IMR-90 (cell line): ENCODE measurements around the gene NDUFAF5. TPM values are rescaled to one million over a fixed set of nuclear protein-coding genes. Genes with fewer than 3 reads are reported as not detected.

Experiments used
- ATAC-seq: fragments of 200-7000 bp; cut with Tn5 transposase; 2 replicates; pipeline ENCODE4 v1.9.1; 2020; ENCODE audit warnings: low read depth, mild to moderate bottlenecking, moderate library complexity
- BruUV-seq: library from RNA; stranded (reverse); fragments of 400-500 nt; replicated peaks from 2 replicates; lab custom pipeline; 2021; lab: Mats Ljungman, UMichigan
- CTCF ChIA-PET: fragments of 300-600 bp; formaldehyde crosslinking; extraction: SDS; loops from one replicate; lab custom pipeline; 2021; ENCODE audit warnings: antibody characterized with exemption; lab: Yijun Ruan, JAX
- POLR2A ChIA-PET: fragments of 300-600 bp; sonication (Branson Sonifier 250); formaldehyde crosslinking; loops from one replicate; lab custom pipeline; 2022; ENCODE audit warnings: antibody characterized with exemption; ENCODE audit not compliant: unreplicated experiment; lab: Charles Lee
- DNase-seq: peaks from one replicate; pipeline ENCODE4 v3.0.0; 2013
- H2AFZ ChIP-seq: replicated peaks from 2 replicates; pipeline ENCODE3; 2013; ENCODE audit warnings: low read length, mild to moderate bottlenecking; ENCODE audit not compliant: poor library complexity
- H2AK5ac ChIP-seq: 2 replicates; pipeline ENCODE4 v1.6.1; 2013; ENCODE audit warnings: low read depth, low read length, inconsistent platforms
- H2AK9ac ChIP-seq: replicated peaks from 2 replicates; pipeline ENCODE3; 2013; ENCODE audit warnings: mild to moderate bottlenecking, low read depth, low read length, moderate library complexity; ENCODE audit not compliant: poor library complexity
- H2BK120ac ChIP-seq: 2 replicates; pipeline ENCODE4 v1.6.1; 2013; ENCODE audit warnings: low read depth, low read length, inconsistent platforms
- H2BK15ac ChIP-seq: 3 replicates; pipeline ENCODE4 v1.6.1; 2013; ENCODE audit warnings: low read depth, low read length, inconsistent platforms
- H2BK20ac ChIP-seq: 2 replicates; pipeline ENCODE4 v1.6.1; 2013; ENCODE audit warnings: low read depth, mild to moderate bottlenecking, inconsistent platforms, low read length, moderate library complexity
- H2BK5ac ChIP-seq: 2 replicates; pipeline ENCODE4 v1.6.1; 2013; ENCODE audit warnings: mild to moderate bottlenecking, low read depth, low read length, inconsistent platforms; ENCODE audit not compliant: poor library complexity, severe bottlenecking
- H3K14ac ChIP-seq: replicated peaks from 2 replicates; pipeline ENCODE4 v1.6.1; 2013; ENCODE audit warnings: low read depth, low read length, inconsistent platforms
- H3K18ac ChIP-seq: 2 replicates; pipeline ENCODE4 v1.6.1; 2013; ENCODE audit warnings: low read depth, low read length, control low read depth
- H3K23ac ChIP-seq: 2 replicates; pipeline ENCODE4 v1.6.1; 2013; ENCODE audit warnings: low read depth, low read length, inconsistent platforms
- H3K27ac ChIP-seq: 2 replicates; pipeline ENCODE4 v1.5.1; 2013; ENCODE audit warnings: mild to moderate bottlenecking, control low read depth, low read length; ENCODE audit not compliant: insufficient read depth
- H3K27me3 ChIP-seq: 2 replicates; pipeline ENCODE4 v1.6.1; 2013; ENCODE audit warnings: low read length; ENCODE audit not compliant: control insufficient read depth, insufficient read depth
- H3K36me3 ChIP-seq: 2 replicates; pipeline ENCODE4 v1.6.1; 2013; ENCODE audit warnings: low read length, mixed read lengths; ENCODE audit not compliant: control insufficient read depth, insufficient read depth
- H3K4ac ChIP-seq: 2 replicates; pipeline ENCODE4 v1.6.1; 2013; ENCODE audit warnings: low read depth, low read length, inconsistent platforms
- H3K4me1 ChIP-seq: 2 replicates; pipeline ENCODE4 v1.6.1; 2013; ENCODE audit warnings: low read length, mixed read lengths; ENCODE audit not compliant: control insufficient read depth, insufficient read depth
- H3K4me2 ChIP-seq: 2 replicates; pipeline ENCODE4 v1.6.1; 2013; ENCODE audit warnings: low read depth, mild to moderate bottlenecking, control low read depth, low read length, moderate library complexity
- H3K4me3 ChIP-seq: 2 replicates; pipeline ENCODE4 v1.5.1; 2013; ENCODE audit warnings: low read depth, mild to moderate bottlenecking, control low read depth, low read length, moderate library complexity; ENCODE audit not compliant: insufficient read depth
- H3K56ac ChIP-seq: 2 replicates; pipeline ENCODE4 v1.6.1; 2013; ENCODE audit warnings: low read length, inconsistent platforms; ENCODE audit not compliant: insufficient read depth; ENCODE audit errors: extremely low read depth
- H3K79me1 ChIP-seq, 2 experiments: 2 replicates each; pipeline ENCODE4 v1.6.1; 2013; ENCODE audit warnings: low read length in 2 of 2, inconsistent platforms in 1 of 2, low read depth in 1 of 2
- H3K9ac ChIP-seq: 2 replicates; pipeline ENCODE4 v1.6.1; 2013; ENCODE audit warnings: low read depth, low read length, control low read depth
- H3K9me1 ChIP-seq: 2 replicates; pipeline ENCODE4 v1.6.1; 2013; ENCODE audit warnings: low read length, inconsistent platforms; ENCODE audit not compliant: insufficient read depth
- H3K9me3 ChIP-seq: 2 replicates; pipeline ENCODE4 v1.6.1; 2013; ENCODE audit warnings: low read length; ENCODE audit not compliant: control insufficient read depth, insufficient read depth
- H4K20me1 ChIP-seq: 2 replicates; pipeline ENCODE4 v1.6.1; 2013; ENCODE audit warnings: low read length, inconsistent platforms; ENCODE audit not compliant: insufficient read depth
- H4K5ac ChIP-seq: 2 replicates; pipeline ENCODE4 v1.6.1; 2013; ENCODE audit warnings: mild to moderate bottlenecking, low read depth, low read length, control low read depth
- H4K8ac ChIP-seq, 2 experiments: 2 replicates each; pipeline ENCODE4 v1.6.1; 2013; ENCODE audit warnings: low read depth in 2 of 2, low read length in 2 of 2, control low read depth in 1 of 2, inconsistent platforms in 1 of 2
- H4K91ac ChIP-seq: 2 replicates; pipeline ENCODE4 v1.6.1; 2013; ENCODE audit warnings: low read depth, low read length, inconsistent platforms; ENCODE audit not compliant: insufficient read depth
- BHLHE40 ChIP-seq: fragments of 150-350 bp; IDR thresholded peaks from 2 replicates; pipeline ENCODE4 v1.6.1; 2016; ENCODE audit warnings: mild to moderate bottlenecking, low read depth, low read length
- CEBPB ChIP-seq: IDR thresholded peaks from 2 replicates; pipeline ENCODE4 v1.6.1; 2012; ENCODE audit warnings: low read depth, low read length, improper control_type of control experiment
- CHD1 ChIP-seq: IDR thresholded peaks from 2 replicates; pipeline ENCODE4 v1.6.1; 2012; ENCODE audit warnings: low read depth, low read length, improper control_type of control experiment
- CTCF ChIP-seq: conservative IDR thresholded peaks from 2 replicates; pipeline ENCODE4 v1.5.1; 2012; ENCODE audit warnings: mild to moderate bottlenecking, low read depth, low read length, improper control_type of control experiment
- ELK1 ChIP-seq: fragments of 150-350 bp; IDR thresholded peaks from 2 replicates; pipeline ENCODE4 v1.6.1; 2016; ENCODE audit warnings: low read depth, mild to moderate bottlenecking, low read length, moderate library complexity, borderline replicate concordance
- FOS ChIP-seq: fragments of 150-350 bp; IDR thresholded peaks from 2 replicates; pipeline ENCODE4 v1.6.1; 2016; ENCODE audit warnings: low read depth, low read length
- MAFK ChIP-seq: IDR thresholded peaks from 2 replicates; pipeline ENCODE4 v1.6.1; 2012; ENCODE audit warnings: low read depth, low read length, improper control_type of control experiment
- MAZ ChIP-seq: IDR thresholded peaks from 2 replicates; pipeline ENCODE4 v1.6.1; 2012; ENCODE audit warnings: low read depth, mild to moderate bottlenecking, low read length, improper control_type of control experiment, moderate library complexity, borderline replicate concordance
- MXI1 ChIP-seq: IDR thresholded peaks from 2 replicates; pipeline ENCODE4 v1.6.1; 2012; ENCODE audit warnings: low read depth, mild to moderate bottlenecking, low read length, moderate library complexity, borderline replicate concordance
- NFE2L2 ChIP-seq: fragments of 150-350 bp; IDR thresholded peaks from 2 replicates; pipeline ENCODE4 v1.6.1; 2016; ENCODE audit warnings: low read depth, mild to moderate bottlenecking, low read length
- POLR2A ChIP-seq: IDR thresholded peaks from 2 replicates; pipeline ENCODE4 v1.6.1; 2012; ENCODE audit warnings: mild to moderate bottlenecking, low read depth, low read length
- RAD21 ChIP-seq: IDR thresholded peaks from 2 replicates; pipeline ENCODE4 v1.6.1; 2012; ENCODE audit warnings: low read length, improper control_type of control experiment
- RCOR1 ChIP-seq: IDR thresholded peaks from 2 replicates; pipeline ENCODE4 v1.6.1; 2012; ENCODE audit warnings: mild to moderate bottlenecking, low read length, improper control_type of control experiment; ENCODE audit not compliant: insufficient replicate concordance
- RFX5 ChIP-seq: IDR thresholded peaks from 2 replicates; pipeline ENCODE4 v1.8.0; 2012; ENCODE audit warnings: low read depth, mild to moderate bottlenecking, low read length, moderate library complexity
- SMC3 ChIP-seq: fragments of 150-350 bp; IDR thresholded peaks from 2 replicates; pipeline ENCODE4 v1.6.1; 2016; ENCODE audit warnings: low read depth, mild to moderate bottlenecking, antibody characterized with exemption, low read length, moderate library complexity
- USF2 ChIP-seq: fragments of 150-350 bp; IDR thresholded peaks from 2 replicates; pipeline ENCODE4 v1.6.1; 2017; ENCODE audit warnings: mild to moderate bottlenecking, antibody characterized with exemption, low read length, low read depth
- WGBS, 2 experiments: methylation state at CpG; one replicate each; pipeline versions ENCODE4 v1.1.5 to v1.1.7; 2013; ENCODE audit warnings: missing lambda C conversion rate in 2 of 2; ENCODE audit not compliant: insufficient read length in 1 of 2; ENCODE audit errors: extremely low coverage in 2 of 2; 5-methylcytosine and 5-hydroxymethylcytosine counted together
- dilution Hi-C: fragments of 300-500 bp; cut with HindIII; formaldehyde crosslinking; loops from one replicate; pipeline ENCODE4 v1.14.3; 2018; ENCODE audit warnings: low sequenced_read_pairs; ENCODE audit not compliant: unreplicated experiment
- in situ Hi-C: fragments of 300-500 bp; cut with MboI; formaldehyde crosslinking; loops from 3 replicates; pipeline ENCODE4 v1.14.3; 2019; ENCODE audit warnings: low sequenced_read_pairs, inconsistent platforms, mixed read lengths
- intact Hi-C: fragments of 100-400 bp; cut with micrococcal nuclease; formaldehyde crosslinking; loops from 2 replicates; pipeline ENCODE4 v1.10.0; 2022
- polyA plus RNA-seq, 3 experiments: library from polyadenylated mRNA; depleted of rRNA; stranded (reverse); fragments of >200 nt; gene quantifications; 2 replicates each; pipeline ENCODE4 v1.2.3, GENCODE V29; 2012; ENCODE audit warnings: low replicate concordance in 1 of 3
- total RNA-seq: library from RNA; depleted of rRNA; stranded (reverse); fragments of >200 nt; gene quantifications from 2 replicates; pipeline ENCODE4 v1.2.3, GENCODE V29; 2012

NDUFAF5 gene
- total and polyA plus RNA-seq, 2 of the 4 experiments (the other 2 are of a cell fraction), result 6.8 to 12.3 TPM

- intact Hi-C loops (no loop called here), dilution Hi-C loops (no loop called here), in situ Hi-C loops (no loop called here)
- Histone ChIP-seq H3K4ac (no peak overlapping the region), H3K27me3 (no peaks in the 10 kb centered on the region), H2AK5ac (no peak overlapping the region), H2AK9ac (no peak overlapping the region), H3K56ac (no peak overlapping the region), H3K4me1 (no peaks in the 10 kb centered on the region), H4K20me1 (no peaks in the 10 kb centered on the region), H3K4me2 (no peak overlapping the region), H4K91ac (no peak overlapping the region), H3K4me3 (no peak overlapping the region), H3K9me1 (no peaks in the 10 kb centered on the region), H2BK120ac (no peak overlapping the region), H3K79me1 (no peaks in the 10 kb centered on the region), H3K18ac (no peak overlapping the region), H2BK15ac (no peak overlapping the region), H2BK5ac (no peak overlapping the region), H3K27ac (no peak overlapping the region), H3K14ac (no peak overlapping the region), H3K23ac (no peak overlapping the region), H3K9me3 (0 out of 2 replicates have a peak, but pooled peaks cover 1% of the 10 kb centered on the region), H2AFZ (no peak overlapping the region), H4K8ac (no peak overlapping the region), H3K36me3 (no peaks in the 10 kb centered on the region), H2BK20ac (no peak overlapping the region), H4K5ac (no peak overlapping the region), H3K9ac (no peak overlapping the region)
- BruUV-seq, result no TSS peak
- ChIA-PET CTCF (no interaction called here), POLR2A (no interaction called here)
- ATAC-seq (no peak), DNase-seq (no peak)
- no CpG with 5 or more reads among the region's 5 CpGs for WGBS, 2 experiments
- no peak for TF ChIP-seq RFX5
- TF ChIP-seq CHD1, result no peak
- TF ChIP-seq ELK1, result no peak
- no peak; the same call in 1 of the 2 replicates for TF ChIP-seq CEBPB
- TF ChIP-seq RAD21, result no peak
- TF ChIP-seq MXI1, result no peak
- no peak for TF ChIP-seq NFE2L2
- TF ChIP-seq FOS, result no peak
- TF ChIP-seq BHLHE40, result no peak
- no peak for TF ChIP-seq MAFK
- no peak for TF ChIP-seq RCOR1
- no peak for TF ChIP-seq POLR2A
- TF ChIP-seq SMC3, result no peak
- no peak for TF ChIP-seq USF2
- TF ChIP-seq MAZ, result no peak
- TF ChIP-seq CTCF, result no peak
Measured at GRCh38 chr20:13865791-13866351, 81.0 kb downstream of the NDUFAF5 start.
